Body of pancreas (tissue), 4 donors: ENCODE data around the gene GAREM1.

Experiments used
- CTCF ChIP-seq, 7 experiments: fragments of 450-650 bp in 4 of 7; fragments of 200-600 bp in 3 of 7; sonication (generic) in 3 of 7; IDR thresholded peaks; one replicate each; pipeline ENCODE4 v1.5.1; 2016 to 2019; ENCODE audit warnings: antibody characterized with exemption in 7 of 7
- POLR2A ChIP-seq, 3 donors: fragments of 450-650 bp; IDR thresholded peaks; one replicate each; pipeline ENCODE4 v1.6.1; 2016; ENCODE audit warnings: antibody characterized with exemption in 3 of 3, mild to moderate bottlenecking in 2 of 3

GRCh38 chr18:32362484-32362883 is 108.2 kb downstream of the GAREM1 start:
- no peak for TF ChIP-seq CTCF (IDR thresholded peaks at IDR 0.05)
- TF ChIP-seq POLR2A (IDR thresholded peaks at IDR 0.05), result no peak
